Endodermal cell (in vitro differentiated cells): ENCODE results near the gene GALNS. TPM values are rescaled to one million over a fixed set of nuclear protein-coding genes. Genes with fewer than 3 reads are reported as not detected.

Experiments
- DNase-seq: peaks from one replicate; pipeline ENCODE4 v3.0.0-alpha.2; 2017
- H3K27ac ChIP-seq: 2 replicates; pipeline ENCODE4 v1.5.1; 2013; ENCODE audit warnings: mild to moderate bottlenecking, low read depth, low read length, moderate library complexity
- H3K27me3 ChIP-seq: 2 replicates; pipeline ENCODE4 v1.6.1; 2013; ENCODE audit warnings: mild to moderate bottlenecking, low read length, moderate library complexity; ENCODE audit not compliant: insufficient read depth, control insufficient read depth, poor library complexity, severe bottlenecking
- H3K36me3 ChIP-seq: 2 replicates; pipeline ENCODE4 v1.7.0; 2013; ENCODE audit warnings: mild to moderate bottlenecking, low read length, moderate library complexity; ENCODE audit not compliant: control insufficient read depth, insufficient read depth
- H3K4me1 ChIP-seq: one replicate; pipeline ENCODE4 v1.7.0; 2013; ENCODE audit warnings: low read length; ENCODE audit not compliant: control insufficient read depth, insufficient read depth
- H3K4me3 ChIP-seq: 2 replicates; pipeline ENCODE4 v1.5.1; 2013; ENCODE audit warnings: mild to moderate bottlenecking, low read length, moderate library complexity
- H3K9ac ChIP-seq: 2 replicates; pipeline ENCODE4 v1.6.1; 2013; ENCODE audit warnings: mild to moderate bottlenecking, low read length, moderate library complexity; ENCODE audit not compliant: poor library complexity, severe bottlenecking; ENCODE audit errors: extremely low read depth
- H3K9me3 ChIP-seq: 2 replicates; pipeline ENCODE4 v1.6.1; 2013; ENCODE audit warnings: mild to moderate bottlenecking, low read length, moderate library complexity; ENCODE audit not compliant: control insufficient read depth
- H3K27ac Mint-ChIP-seq: 2 replicates; pipeline ENCODE4 v1.8.0; 2020; ENCODE audit warnings: mixed read lengths
- H3K27me3 Mint-ChIP-seq: 2 replicates; pipeline ENCODE4 v1.8.0; 2021; ENCODE audit warnings: mild to moderate bottlenecking, mixed read lengths; ENCODE audit not compliant: insufficient read depth
- H3K36me3 Mint-ChIP-seq: 2 replicates; pipeline ENCODE4 v1.8.0; 2020; ENCODE audit warnings: low read depth, mixed read lengths
- H3K4me1 Mint-ChIP-seq: 2 replicates; pipeline ENCODE4 v1.8.0; 2020; ENCODE audit warnings: mixed read lengths
- H3K4me3 Mint-ChIP-seq: 2 replicates; pipeline ENCODE4 v1.8.0; 2020; ENCODE audit warnings: mild to moderate bottlenecking, moderate library complexity, mixed read lengths
- H3K9me3 Mint-ChIP-seq: 2 replicates; pipeline ENCODE4 v1.8.0; 2020; ENCODE audit warnings: mild to moderate bottlenecking, mixed read lengths
- WGBS, 2 experiments: methylation state at CpG; one replicate each; pipeline versions ENCODE4 v1.1.5 to v1.1.7; 2013; ENCODE audit warnings: missing lambda C conversion rate in 2 of 2, mixed read lengths in 1 of 2; ENCODE audit not compliant: insufficient coverage in 1 of 2, insufficient read length in 1 of 2; 5-methylcytosine and 5-hydroxymethylcytosine counted together
- total RNA-seq, 2 donors: library from RNA; stranded (reverse); fragmentation: NEBNext Ultra II Directional in 1 of 2; extraction: Animal tissue kit (Norgen Biotek cat#: 25700) in 1 of 2; gene quantifications; 2 replicates in 1 of 2; 3 replicates in 1 of 2; pipeline ENCODE4 v1.2.1, GENCODE V29; 2021
- TF ChIP-seq, protein P1 (sequence below): fragments of 200-600 bp; sonication (generic); conservative IDR thresholded peaks from 2 replicates; pipeline ENCODE4 v1.5.0; 2021; ENCODE audit warnings: antibody characterized with exemption, mild to moderate bottlenecking

Gene GALNS
- total RNA-seq, 2 donors from 2014 or later, result 32.2 to 39.6 TPM

DNA sequence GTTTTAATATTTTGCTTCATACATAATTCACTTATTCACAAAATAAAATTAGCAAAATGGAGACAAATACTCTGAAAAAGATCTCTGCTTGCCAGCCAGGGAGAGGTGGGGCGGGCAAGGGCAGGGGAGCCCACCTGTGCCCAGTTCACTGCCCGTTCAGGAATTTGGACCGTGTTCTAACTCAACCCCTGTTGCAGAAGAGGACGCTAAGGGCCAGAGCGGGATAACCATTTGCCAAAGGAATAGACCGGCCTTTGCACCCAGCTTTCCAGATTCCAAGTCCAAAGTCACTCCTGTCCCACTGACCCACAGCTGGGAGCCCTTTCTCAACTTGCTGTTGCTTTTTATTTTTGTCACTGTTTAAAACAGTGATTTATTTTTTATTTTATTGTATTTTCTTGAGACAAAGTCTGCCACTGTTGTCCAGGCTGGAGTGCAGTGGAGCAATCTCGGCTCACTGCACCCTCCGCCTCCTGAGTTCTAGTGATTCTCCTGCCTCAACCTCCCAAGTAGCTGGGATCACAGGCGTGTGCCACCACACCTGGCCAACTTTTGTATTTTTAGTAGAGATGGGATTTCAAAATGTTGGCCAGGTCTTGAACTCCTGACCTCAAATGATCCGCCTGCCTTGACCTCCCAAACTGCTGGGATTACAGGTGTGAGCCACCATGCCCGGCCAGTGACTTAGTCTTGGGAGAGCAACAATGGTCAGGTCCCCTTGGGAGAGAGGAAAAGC, 69.0 kb downstream of the GALNS start:
- Histone ChIP-seq H3K36me3 (no peaks in the 10 kb centered on the region), H3K4me3 (no peak overlapping the region), H3K4me1 (peaks cover 5% of the 10 kb centered on the region), H3K27ac (no peak overlapping the region), H3K27me3 (no peaks in the 10 kb centered on the region), H3K9me3 (no peaks in the 10 kb centered on the region), H3K9ac (no peak overlapping the region)
- Mint-ChIP-seq H3K27me3 (peaks cover 8% of the 10 kb centered on the region), H3K36me3 (no peaks in the 10 kb centered on the region), H3K4me3 (no peak overlapping the region), H3K4me1 (peaks cover 7% of the 10 kb centered on the region), H3K9me3 (no peaks in the 10 kb centered on the region), H3K27ac (no peak overlapping the region)
- 91 to 97% methylated on average over 8 to 11 of the region's 11 CpGs for WGBS, 2 experiments
- TF ChIP-seq, protein P1, sequence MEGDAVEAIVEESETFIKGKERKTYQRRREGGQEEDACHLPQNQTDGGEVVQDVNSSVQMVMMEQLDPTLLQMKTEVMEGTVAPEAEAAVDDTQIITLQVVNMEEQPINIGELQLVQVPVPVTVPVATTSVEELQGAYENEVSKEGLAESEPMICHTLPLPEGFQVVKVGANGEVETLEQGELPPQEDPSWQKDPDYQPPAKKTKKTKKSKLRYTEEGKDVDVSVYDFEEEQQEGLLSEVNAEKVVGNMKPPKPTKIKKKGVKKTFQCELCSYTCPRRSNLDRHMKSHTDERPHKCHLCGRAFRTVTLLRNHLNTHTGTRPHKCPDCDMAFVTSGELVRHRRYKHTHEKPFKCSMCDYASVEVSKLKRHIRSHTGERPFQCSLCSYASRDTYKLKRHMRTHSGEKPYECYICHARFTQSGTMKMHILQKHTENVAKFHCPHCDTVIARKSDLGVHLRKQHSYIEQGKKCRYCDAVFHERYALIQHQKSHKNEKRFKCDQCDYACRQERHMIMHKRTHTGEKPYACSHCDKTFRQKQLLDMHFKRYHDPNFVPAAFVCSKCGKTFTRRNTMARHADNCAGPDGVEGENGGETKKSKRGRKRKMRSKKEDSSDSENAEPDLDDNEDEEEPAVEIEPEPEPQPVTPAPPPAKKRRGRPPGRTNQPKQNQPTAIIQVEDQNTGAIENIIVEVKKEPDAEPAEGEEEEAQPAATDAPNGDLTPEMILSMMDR, result no peak
- no peak for DNase-seq

GRCh38 chr16:88785106-88785924, 71.4 kb downstream of the GALNS start, which contains the start of gene PIEZO1:
TSS of gene PIEZO1 (minus strand) at chr16:88785220. CDS start at chr16:88784964, 256 bp downstream.
- Mint-ChIP-seq H3K4me1 (peaks cover 8% of the 10 kb centered on the region), H3K36me3 (no peaks in the 10 kb centered on the region), H3K27ac (peak within 1 kb of the TSS; percentile 89), H3K27me3 (peaks cover 7% of the 10 kb centered on the region), H3K9me3 (no peaks in the 10 kb centered on the region), H3K4me3 (peak within 1 kb of the TSS; percentile 65)
- DNase-seq, result peak; percentile 80
- H3K27ac ChIP-seq, result no peak within 1 kb of the TSS
- WGBS, 2 experiments, result 9% methylated on average over 42 to 106 of the region's 110 CpGs
- H3K4me1 ChIP-seq, result peaks cover 5% of the 10 kb centered on the region
- no peaks in the 10 kb centered on the region for H3K27me3 ChIP-seq
- H3K9me3 ChIP-seq, result no peaks in the 10 kb centered on the region
- peak within 1 kb of the TSS; percentile 79 for H3K9ac ChIP-seq
- TF ChIP-seq, protein P1, result peak; percentile 82
- no peaks in the 10 kb centered on the region for H3K36me3 ChIP-seq
- peak within 1 kb of the TSS; percentile 80 for H3K4me3 ChIP-seq

DNA sequence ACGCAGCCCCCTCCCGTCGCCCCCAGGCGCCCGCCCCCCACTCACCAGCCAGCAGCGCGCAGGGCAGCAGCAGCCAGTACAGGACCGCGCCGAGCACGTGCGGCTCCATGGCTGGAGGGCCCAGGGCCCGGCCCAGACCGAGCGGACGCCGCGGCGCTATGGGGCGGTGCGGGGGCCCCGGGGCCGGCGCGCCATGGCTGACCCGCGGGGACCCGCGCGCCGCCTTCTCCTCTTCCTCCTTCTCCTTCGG, 72.0 kb downstream of the GALNS start:
- Histone ChIP-seq H3K9ac (peak overlapping the region; percentile 79), H3K4me1 (peaks cover 9% of the 10 kb centered on the region), H3K36me3 (no peaks in the 10 kb centered on the region), H3K27me3 (no peaks in the 10 kb centered on the region), H3K27ac (no peak overlapping the region), H3K4me3 (peak overlapping the region; percentile 80), H3K9me3 (no peaks in the 10 kb centered on the region)
- Mint-ChIP-seq H3K4me1 (peaks cover 12% of the 10 kb centered on the region), H3K36me3 (no peaks in the 10 kb centered on the region), H3K4me3 (peak overlapping the region; percentile 65), H3K27ac (no peak overlapping the region), H3K9me3 (no peaks in the 10 kb centered on the region), H3K27me3 (peaks cover 5% of the 10 kb centered on the region)
- no peak for DNase-seq
- TF ChIP-seq, protein P1, result no peak
- 0% methylated on average over 9 to 32 of the region's 32 CpGs for WGBS, 2 experiments
